Measurements from ENCODE around the gene VCAM1. TPM values are rescaled to one million over a fixed set of nuclear protein-coding genes. Genes with fewer than 3 reads are reported as not detected.

VCAM1 gene
- total and polyA plus RNA-seq, 2 of the 4 experiments (the other 2 are of a cell fraction) = 10.1 to 21.1 TPM

- no peaks in the 10 kb centered on the region for H3K79me1 ChIP-seq (ENCODE audit: low read depth in 1 of 2, low read length in 2 of 2)
- peak overlapping the region; percentile 83 for H3K9ac ChIP-seq (ENCODE audit: low read depth, low read length)
- H3K4me3 ChIP-seq (ENCODE audit: insufficient read depth, low read depth, low read length) = peak overlapping the region; percentile 51
- H3K36me3 ChIP-seq (ENCODE audit: control insufficient read depth, insufficient read depth, low read length) = peaks cover 6% of the 10 kb centered on the region
- H2AK9ac ChIP-seq (replicated peaks; ENCODE audit: low read depth, low read length, poor library complexity) = no peak overlapping the region
- peak overlapping the region; percentile 63 to 82 for H4K8ac ChIP-seq (ENCODE audit: low read depth in 2 of 2, low read length in 2 of 2)
- ATAC-seq (ENCODE audit: low read depth) (peak; percentile 78), DNase-seq (peak; percentile 96)
- H2BK5ac ChIP-seq (ENCODE audit: low read depth, low read length, poor library complexity, severe bottlenecking) = peak overlapping the region; percentile 93
- POLR2A ChIA-PET (ENCODE audit: unreplicated experiment) = interaction anchor here (1.2 kb wide), 1 partner anchor 94 kb away, joined by 3 read pairs; no protein-coding TSS in a partner anchor
- peak overlapping the region; percentile 18; the same call in 1 of the 2 replicates for H3K14ac ChIP-seq (replicated peaks; ENCODE audit: low read depth, low read length)
- peak overlapping the region; percentile 94 for H2BK20ac ChIP-seq (ENCODE audit: low read depth, low read length)
- peak overlapping the region; percentile 80 for H4K91ac ChIP-seq (ENCODE audit: insufficient read depth, low read depth, low read length)
- H3K4me1 ChIP-seq (ENCODE audit: control insufficient read depth, insufficient read depth, low read length) = peaks cover 4% of the 10 kb centered on the region
- dilution Hi-C loops (cut with HindIII; ENCODE audit: low sequenced_read_pairs, unreplicated experiment) (no loop called here), intact Hi-C loops (cut with micrococcal nuclease) (loop anchor here (1.0 to 5.0 kb wide), 7 partner anchors 51 to 258 kb away; no protein-coding TSS in a partner anchor), in situ Hi-C loops (cut with MboI; ENCODE audit: low sequenced_read_pairs) (no loop called here)
- no TSS peak for BruUV-seq (replicated peaks)
- H2BK120ac ChIP-seq (ENCODE audit: low read depth, low read length) = peak overlapping the region; percentile 93
- peak overlapping the region; percentile 90; the same call in 2 of the 3 replicates for H2BK15ac ChIP-seq (ENCODE audit: low read depth, low read length)
- no CpG with 5 or more reads among the region's 9 CpGs for WGBS, 2 experiments (ENCODE audit: extremely low coverage in 2 of 2, insufficient read length in 1 of 2)
- no peaks in the 10 kb centered on the region for H4K20me1 ChIP-seq (ENCODE audit: insufficient read depth, low read length)
- peak overlapping the region; percentile 88 for H3K56ac ChIP-seq (ENCODE audit: extremely low read depth, insufficient read depth, low read length)
- H3K4me2 ChIP-seq (ENCODE audit: low read depth, low read length) = peak overlapping the region; percentile 98
- peak overlapping the region; percentile 84 for H4K5ac ChIP-seq (ENCODE audit: low read depth, low read length)
- CTCF ChIA-PET = interaction anchor here (1.2 kb wide), 1 partner anchor 20 kb away, joined by 3 read pairs; no protein-coding TSS in a partner anchor
- no peaks in the 10 kb centered on the region for H3K27me3 ChIP-seq (ENCODE audit: control insufficient read depth, insufficient read depth, low read length)
- H3K4ac ChIP-seq (ENCODE audit: low read depth, low read length) = peak overlapping the region; percentile 63; the same call in 1 of the 2 replicates
- peak overlapping the region; percentile 98 for H3K18ac ChIP-seq (ENCODE audit: low read depth, low read length)
- peak overlapping the region; percentile 96; the same call in 1 of the 2 replicates for H3K27ac ChIP-seq (ENCODE audit: insufficient read depth, low read length)
- no peaks in the 10 kb centered on the region for H3K9me3 ChIP-seq (ENCODE audit: control insufficient read depth, insufficient read depth, low read length)
- peak overlapping the region; percentile 88 for H3K23ac ChIP-seq (ENCODE audit: low read depth, low read length)
- 0 out of 2 replicates have a peak overlapping the region, but pooled peaks have one; percentile 10 for H2AK5ac ChIP-seq (ENCODE audit: low read depth, low read length)
- H2AFZ ChIP-seq (replicated peaks; ENCODE audit: low read length, poor library complexity) = no peak overlapping the region
- H3K9me1 ChIP-seq (ENCODE audit: insufficient read depth, low read length) = no peaks in the 10 kb centered on the region; the same call in 1 of the 2 replicates
- TF ChIP-seq, protein P1, sequence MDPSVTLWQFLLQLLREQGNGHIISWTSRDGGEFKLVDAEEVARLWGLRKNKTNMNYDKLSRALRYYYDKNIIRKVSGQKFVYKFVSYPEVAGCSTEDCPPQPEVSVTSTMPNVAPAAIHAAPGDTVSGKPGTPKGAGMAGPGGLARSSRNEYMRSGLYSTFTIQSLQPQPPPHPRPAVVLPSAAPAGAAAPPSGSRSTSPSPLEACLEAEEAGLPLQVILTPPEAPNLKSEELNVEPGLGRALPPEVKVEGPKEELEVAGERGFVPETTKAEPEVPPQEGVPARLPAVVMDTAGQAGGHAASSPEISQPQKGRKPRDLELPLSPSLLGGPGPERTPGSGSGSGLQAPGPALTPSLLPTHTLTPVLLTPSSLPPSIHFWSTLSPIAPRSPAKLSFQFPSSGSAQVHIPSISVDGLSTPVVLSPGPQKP (IDR thresholded peaks at IDR 0.05; ENCODE audit: borderline replicate concordance, low read depth, low read length) = no peak
- TF ChIP-seq NFE2L2 (IDR thresholded peaks at IDR 0.05; ENCODE audit: low read depth, low read length) (no peak), RCOR1 (IDR thresholded peaks at IDR 0.05; ENCODE audit: insufficient replicate concordance, low read length) (no peak), CEBPB (IDR thresholded peaks at IDR 0.05; ENCODE audit: low read depth, low read length) (peak; percentile 99), CHD1 (IDR thresholded peaks at IDR 0.05; ENCODE audit: low read depth, low read length) (no peak), MAFK (IDR thresholded peaks at IDR 0.05; ENCODE audit: low read depth, low read length) (no peak), RFX5 (IDR thresholded peaks at IDR 0.05; ENCODE audit: low read depth, low read length) (no peak), BHLHE40 (IDR thresholded peaks at IDR 0.05; ENCODE audit: low read depth, low read length) (peak; percentile 20; the same call in 1 of the 2 replicates), RAD21 (IDR thresholded peaks at IDR 0.05; ENCODE audit: low read length) (peak; percentile 27; the same call in 1 of the 2 replicates), USF2 (IDR thresholded peaks at IDR 0.05; ENCODE audit: low read depth, low read length) (no peak), FOS (IDR thresholded peaks at IDR 0.05; ENCODE audit: low read depth, low read length) (no peak), SMC3 (IDR thresholded peaks at IDR 0.05; ENCODE audit: low read depth, low read length) (no peak), POLR2A (IDR thresholded peaks at IDR 0.05; ENCODE audit: low read depth, low read length) (no peak), MAZ (IDR thresholded peaks at IDR 0.05; ENCODE audit: borderline replicate concordance, low read depth, low read length) (no peak), MXI1 (IDR thresholded peaks at IDR 0.05; ENCODE audit: borderline replicate concordance, low read depth, low read length) (peak; percentile 54; the same call in 1 of the 2 replicates)
These were observed 2.1 kb downstream of the VCAM1 start for GRCh38 chr1:100721526-100722207.

Data from IMR-90 (cell line).